Measurements from ENCODE around the gene ARFGAP1.
"Not testable (repeated sequence)": the region's sequence is repeated elsewhere in the genome, so short reads cannot be mapped to it uniquely, and the experiment has no call there.

The ARFGAP1 gene

GRCh38 chr20:63240004-63240403 lies 32.6 kb upstream of the ARFGAP1 start:
- no peak for DNase-seq (ENCODE audit: low read depth)

DNA sequence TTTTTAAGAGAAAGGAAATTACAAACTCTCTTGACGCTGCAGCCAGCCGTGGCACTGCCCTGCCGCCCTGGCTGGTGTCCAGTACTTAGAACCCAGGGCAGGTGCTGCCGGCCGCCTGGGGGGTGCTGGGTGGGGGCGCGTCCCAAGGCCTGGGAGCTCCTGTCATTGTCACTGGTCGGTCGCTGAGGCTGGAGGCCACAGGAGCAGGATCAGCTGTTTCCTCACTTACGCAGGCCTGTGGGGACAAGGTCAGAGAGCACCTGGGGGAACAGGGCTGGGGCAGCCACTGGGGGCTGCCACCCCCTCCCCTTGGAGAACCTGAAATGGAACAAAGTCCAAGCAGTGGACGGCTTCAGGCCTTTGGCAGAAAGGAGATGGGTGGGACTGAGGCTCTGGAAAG lies 31.3 kb upstream of the ARFGAP1 start:
- DNase-seq (ENCODE audit: low read depth) = no peak

DNA sequence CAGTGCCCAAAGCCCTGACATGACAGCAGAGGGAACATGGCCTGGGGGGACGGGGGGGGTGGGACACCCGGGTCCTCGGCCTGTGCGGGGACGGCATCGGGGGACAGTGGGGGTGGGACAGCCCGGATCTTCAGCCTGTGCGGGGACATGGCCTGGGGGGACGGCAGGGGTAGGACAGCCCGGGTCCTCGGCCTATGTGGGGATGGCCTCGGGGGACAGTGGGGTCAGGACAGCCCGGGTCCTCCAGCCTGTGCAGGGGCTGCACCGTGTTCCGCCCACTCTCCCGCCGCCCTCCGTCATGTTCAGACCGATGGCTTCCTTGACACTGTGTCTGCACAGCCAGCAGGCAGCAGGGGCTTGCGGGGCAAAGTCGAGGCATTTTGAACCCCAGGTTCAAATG lies 29.9 kb upstream of the ARFGAP1 start:
- no peak for DNase-seq (ENCODE audit: low read depth)

GRCh38 chr20:63243604-63244247 lies 28.9 kb upstream of the ARFGAP1 start:
- DNase-seq (ENCODE audit: low read depth) = no peak

GRCh38 chr20:63244468-63244867 lies 28.1 kb upstream of the ARFGAP1 start:
- DNase-seq (ENCODE audit: low read depth) = no peak

DNA sequence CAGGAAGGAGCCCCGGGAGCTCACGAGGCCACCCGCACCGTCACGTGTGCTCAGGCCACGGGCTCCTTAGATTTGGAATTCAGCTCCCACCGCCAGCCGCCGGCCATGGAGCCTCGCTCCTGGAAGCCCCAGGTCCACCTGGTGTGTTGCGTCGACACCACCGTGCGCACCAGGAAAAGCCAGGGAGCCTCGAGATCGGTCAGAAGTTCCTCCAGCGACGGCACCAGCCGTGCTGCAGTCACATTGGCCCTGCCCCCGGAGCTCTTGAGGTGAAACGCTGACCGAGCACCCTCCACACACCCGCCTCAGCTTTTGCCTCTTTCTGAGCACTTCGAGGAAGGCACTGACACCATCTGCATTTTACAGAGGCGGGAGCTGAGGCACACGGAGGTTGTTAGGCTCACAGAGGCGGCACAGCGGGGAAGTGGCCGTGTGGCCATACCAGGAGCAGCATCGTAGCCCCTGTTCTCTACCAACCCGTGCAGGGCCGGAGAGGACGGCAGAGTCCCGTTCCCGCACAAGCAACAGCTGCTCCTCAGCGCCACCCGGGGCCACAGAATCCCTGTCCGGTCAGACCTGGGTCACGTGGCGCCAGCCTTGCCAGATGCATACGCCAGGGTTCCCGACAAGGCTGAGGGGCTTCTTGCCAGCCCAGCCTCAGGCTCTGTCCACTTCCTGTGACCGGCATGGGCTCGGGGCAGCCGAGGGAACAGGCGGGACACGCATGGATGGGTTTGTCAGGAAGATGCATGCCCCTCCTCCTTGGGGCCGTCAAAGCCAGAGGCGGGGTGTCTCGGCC lies 25.9 kb upstream of the ARFGAP1 start:
- no peak for DNase-seq (ENCODE audit: low read depth)

- no peak for DNase-seq (ENCODE audit: low read depth)
Measured at GRCh38 chr20:63247671-63248228, 24.9 kb upstream of the ARFGAP1 start.

- DNase-seq (ENCODE audit: low read depth) = no peak
Measured at GRCh38 chr20:63248835-63249591, 23.6 kb upstream of the ARFGAP1 start.

GRCh38 chr20:63249891-63250290 lies 22.7 kb upstream of the ARFGAP1 start:
- DNase-seq (ENCODE audit: low read depth) = no peak

DNA sequence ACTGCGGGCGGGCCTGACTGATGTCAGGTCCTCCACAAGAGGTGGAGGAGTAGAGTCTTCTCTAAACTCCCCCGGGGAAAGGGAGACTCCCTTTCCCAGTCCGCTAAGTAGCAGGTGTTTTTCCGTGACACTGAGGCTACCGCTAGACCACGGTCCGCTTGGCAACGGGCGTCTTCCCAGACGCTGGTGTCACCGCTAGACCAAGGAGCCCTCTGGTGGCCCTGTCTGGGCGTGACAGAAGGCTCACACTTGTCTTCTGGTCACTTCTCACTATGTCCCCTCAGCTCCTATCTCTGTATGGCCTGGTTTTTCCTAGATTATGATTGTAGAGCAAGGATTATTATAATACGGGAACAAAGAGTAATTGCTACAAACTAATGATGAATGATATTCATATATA lies 21.3 kb upstream of the ARFGAP1 start:
- DNase-seq (ENCODE audit: low read depth) = not testable (repeated sequence)

GRCh38 chr20:63252284-63252711 lies 20.3 kb upstream of the ARFGAP1 start:
- no peak for DNase-seq (ENCODE audit: low read depth)

GRCh38 chr20:63253065-63253437 lies 19.6 kb upstream of the ARFGAP1 start:
- DNase-seq (ENCODE audit: low read depth) = no peak

DNA sequence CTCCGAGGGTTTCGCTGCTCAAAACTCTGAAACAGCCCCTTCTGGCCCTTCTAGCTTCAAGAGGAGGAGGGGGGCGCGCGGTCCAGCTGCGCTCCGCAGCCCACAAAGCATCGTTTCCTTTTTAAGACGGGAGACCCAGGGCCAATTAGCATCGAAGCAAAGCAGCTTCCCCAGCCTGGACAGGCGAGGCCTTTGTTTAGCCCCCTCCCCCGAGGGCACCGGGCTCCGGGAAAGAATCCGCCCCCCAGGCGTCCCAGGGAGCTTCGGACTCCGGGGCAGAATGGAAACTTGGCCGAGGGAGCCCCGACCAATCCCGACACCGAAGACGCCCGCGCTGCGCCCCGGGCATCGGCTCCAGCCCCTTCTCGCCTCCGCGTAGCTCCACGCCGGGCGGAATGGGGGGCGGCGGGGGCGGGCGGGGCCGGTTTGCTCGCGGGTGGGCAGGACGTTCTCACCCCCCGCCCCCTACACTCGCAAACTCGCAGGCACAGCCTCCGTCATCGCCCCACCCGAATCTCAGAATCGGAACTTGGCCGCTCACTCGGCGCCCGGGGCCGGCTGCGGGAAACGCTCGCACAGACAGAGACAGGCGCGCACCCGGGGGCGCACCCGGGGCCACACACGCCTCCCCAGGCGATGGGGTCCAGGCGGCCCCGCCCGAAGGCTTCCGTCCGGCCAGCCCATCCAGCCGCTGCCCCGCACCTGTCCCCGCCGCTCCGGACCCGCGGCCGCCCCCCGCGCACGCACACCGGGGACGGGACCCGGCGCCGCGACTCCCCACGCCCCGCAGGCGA lies 19.0 kb upstream of the ARFGAP1 start:
- DNase-seq (ENCODE audit: low read depth) = no peak

- DNase-seq (ENCODE audit: low read depth) = no peak
Measured at GRCh38 chr20:63254232-63254605, 18.4 kb upstream of the ARFGAP1 start, which contains the start of gene NKAIN4. Gene NKAIN4, minus strand, starts transcription at chr20:63254463. Its CDS starts 13 bp downstream, at chr20:63254450.

GRCh38 chr20:63254606-63255384 lies 17.8 kb upstream of the ARFGAP1 start:
- DNase-seq (ENCODE audit: low read depth) = no peak

DNA sequence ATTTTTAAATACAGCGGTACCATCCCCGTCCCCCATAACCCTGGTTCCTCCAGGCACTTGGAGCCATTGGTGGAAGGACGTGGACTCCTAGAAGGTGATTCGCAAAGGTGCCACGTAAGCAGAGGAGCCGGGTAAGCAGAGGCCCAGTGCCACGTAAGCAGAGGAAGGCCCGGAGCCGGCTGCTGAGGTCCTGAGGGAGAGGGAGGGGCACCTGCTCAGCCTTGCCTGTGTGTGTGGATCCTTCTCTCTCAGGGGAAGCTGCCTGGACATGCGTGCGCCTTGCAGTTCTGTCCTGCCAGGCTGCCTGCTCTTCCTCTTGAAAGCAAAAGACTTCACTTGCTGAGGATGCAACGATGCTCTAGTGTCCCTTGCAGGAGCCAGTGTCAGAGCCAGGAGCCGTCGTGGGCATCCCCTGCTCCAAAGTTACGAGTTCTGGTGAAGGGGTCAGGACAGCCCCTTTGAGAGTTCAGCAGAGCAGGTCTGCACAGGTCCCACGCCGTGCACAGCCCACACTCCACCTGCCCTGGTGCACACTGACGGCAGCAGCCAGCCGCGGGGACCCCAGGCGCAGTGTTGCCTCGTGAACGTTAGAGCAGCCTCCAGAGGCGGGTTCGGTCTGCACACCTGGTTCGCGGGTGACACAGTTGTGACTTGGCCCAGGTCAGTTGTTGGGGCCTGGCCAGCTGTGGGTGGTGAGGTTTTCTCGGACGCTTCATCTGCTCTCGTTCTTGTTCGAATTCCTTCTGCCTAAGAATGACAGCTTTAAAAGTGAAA lies 16.5 kb upstream of the ARFGAP1 start:
- DNase-seq (ENCODE audit: low read depth) = no peak

DNA sequence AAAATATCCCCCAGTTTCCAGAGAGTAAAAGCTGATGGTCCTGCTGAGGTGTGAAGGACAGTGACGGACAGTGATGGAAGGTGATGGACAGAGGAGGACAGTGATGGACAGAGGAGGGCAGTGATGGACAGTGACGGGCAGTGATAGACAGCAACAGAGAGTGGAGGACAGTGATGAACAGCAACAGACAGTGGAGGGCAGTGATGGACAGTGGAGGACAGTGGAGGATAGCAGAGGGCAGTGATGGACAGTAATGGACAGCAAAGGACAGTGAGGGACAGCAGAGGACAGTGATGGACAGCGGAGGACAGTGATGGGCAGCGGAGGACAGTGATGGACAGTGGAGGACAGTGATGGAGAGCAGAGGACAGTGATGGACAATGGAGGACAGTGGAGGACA lies 15.7 kb upstream of the ARFGAP1 start:
- DNase-seq (ENCODE audit: low read depth) = no peak

- DNase-seq (ENCODE audit: low read depth) = no peak
Measured at GRCh38 chr20:63257629-63258028, 15.0 kb upstream of the ARFGAP1 start.

GRCh38 chr20:63258781-63259180 lies 13.8 kb upstream of the ARFGAP1 start:
- DNase-seq (ENCODE audit: low read depth) = no peak

Measured in stimulated activated CD8-positive, alpha-beta memory T cell treated with anti-CD3 and anti-CD28 coated beads, Interleukin-12 subunit alpha, Interleukin-12 subunit beta, amount 100 ng/mL, for 4 hours (primary cell).